Endothelial cell of umbilical vein (primary cell): Measurements from ENCODE around the gene TXNDC17. TPM values are rescaled to one million over a fixed set of nuclear protein-coding genes. Genes with fewer than 3 reads are reported as not detected.

Experiments
- BruUV-seq: library from RNA; stranded (reverse); fragments of 400-500 nt; replicated peaks from 2 replicates; lab custom pipeline; 2021; lab: Mats Ljungman, UMichigan
- CTCF ChIA-PET: fragments of 300-600, 350-600 bp; sonication (Branson Sonifier 250); formaldehyde crosslinking; loops from one replicate; lab custom pipeline; 2021; ENCODE audit warnings: antibody characterized with exemption, inconsistent platforms; lab: Charles Lee
- POLR2A ChIA-PET: fragments of 300-600, 350-600 bp; sonication (Branson Sonifier 250); formaldehyde crosslinking; loops from one replicate; lab custom pipeline; 2021; ENCODE audit warnings: antibody characterized with exemption, inconsistent platforms; lab: Charles Lee
- DNase-seq: peaks from one replicate; pipeline ENCODE4 v3.0.0-alpha.2; 2011; ENCODE audit warnings: low read depth, low spot score
- FAIRE-seq: peaks from 2 replicates; lab custom pipeline; 2011; peaks lifted over from hg19 to GRCh38; lab: Jason Lieb, UNC
- H2AFZ ChIP-seq: 2 replicates; pipeline ENCODE4 v1.6.0; 2012; ENCODE audit warnings: low read depth, low read length, control low read depth, inconsistent platforms
- H3K27ac ChIP-seq: 2 replicates; pipeline ENCODE4 v1.5.1; 2011; ENCODE audit warnings: low read depth, mild to moderate bottlenecking, control low read depth, low read length, moderate library complexity; ENCODE audit not compliant: insufficient read depth
- H3K27me3 ChIP-seq, 2 experiments: 2 replicates each; pipeline versions ENCODE4 v1.6.0 to v1.6.1; 2011; ENCODE audit warnings: low read length in 2 of 2, mixed read lengths in 1 of 2; ENCODE audit not compliant: control insufficient read depth in 2 of 2, insufficient read depth in 2 of 2
- H3K36me3 ChIP-seq, 2 experiments: 2 replicates in 1 of 2; 3 replicates in 1 of 2; pipeline ENCODE4 v1.5.1; 2011; ENCODE audit warnings: low read length in 2 of 2, mild to moderate bottlenecking in 1 of 2, moderate library complexity in 1 of 2; ENCODE audit not compliant: control insufficient read depth in 2 of 2, insufficient read depth in 2 of 2; ENCODE audit errors: extremely low read depth in 1 of 2
- H3K4me1 ChIP-seq: 3 replicates; pipeline ENCODE4 v1.5.1; 2011; ENCODE audit warnings: mild to moderate bottlenecking, low read length; ENCODE audit not compliant: control insufficient read depth, insufficient read depth; ENCODE audit errors: extremely low read depth
- H3K4me2 ChIP-seq: 2 replicates; pipeline ENCODE4 v1.6.1; 2011; ENCODE audit warnings: low read length, control low read depth, mixed read lengths; ENCODE audit not compliant: insufficient read depth
- H3K4me3 ChIP-seq, 3 experiments: fragments of 200-600 bp in 1 of 3; sonication (generic), shearing (Covaris generic) in 1 of 3; replicated peaks in 1 of 3; 2 replicates each; pipeline ENCODE4 v1.5.1; 2011 to 2016; ENCODE audit warnings: control low read depth in 3 of 3, low read length in 3 of 3, mild to moderate bottlenecking in 2 of 3, inconsistent platforms in 1 of 3, low read depth in 1 of 3, moderate library complexity in 1 of 3; ENCODE audit not compliant: insufficient read depth in 1 of 3
- H3K79me2 ChIP-seq: 2 replicates; pipeline ENCODE4 v1.6.0; 2012; ENCODE audit warnings: low read length, inconsistent platforms; ENCODE audit not compliant: control insufficient read depth, insufficient read depth
- H3K9ac ChIP-seq: replicated peaks from 2 replicates; pipeline ENCODE3; 2011; ENCODE audit warnings: low read length, control low read depth; ENCODE audit not compliant: insufficient read depth; ENCODE audit errors: extremely low read depth
- H3K9me1 ChIP-seq: replicated peaks from 3 replicates; pipeline ENCODE4 v1.6.0; 2011; ENCODE audit warnings: mild to moderate bottlenecking, low read length; ENCODE audit not compliant: control insufficient read depth, insufficient read depth; ENCODE audit errors: extremely low read depth
- H3K9me3 ChIP-seq: replicated peaks from 2 replicates; pipeline ENCODE4 v1.5.1; 2012; ENCODE audit warnings: low read length, inconsistent platforms; ENCODE audit not compliant: control insufficient read depth, insufficient read depth
- H4K20me1 ChIP-seq: replicated peaks from 2 replicates; pipeline ENCODE3; 2011; ENCODE audit warnings: mild to moderate bottlenecking, low read length; ENCODE audit not compliant: control insufficient read depth, insufficient read depth; ENCODE audit errors: extremely low read depth
- EZH2 ChIP-seq: IDR thresholded peaks from 2 replicates; pipeline ENCODE4 v1.6.1; 2012; ENCODE audit warnings: borderline replicate concordance, low read depth, mild to moderate bottlenecking, moderate library complexity, low read length, inconsistent platforms; ENCODE audit not compliant: severe bottlenecking
- FOS ChIP-seq: IDR thresholded peaks from 2 replicates; pipeline ENCODE4 v1.6.1; 2011; ENCODE audit warnings: mild to moderate bottlenecking, low read length, moderate library complexity, borderline replicate concordance; ENCODE audit not compliant: insufficient read depth
- JUN ChIP-seq: IDR thresholded peaks from 2 replicates; pipeline ENCODE4 v1.6.1; 2011; ENCODE audit warnings: borderline replicate concordance, low read depth; ENCODE audit not compliant: insufficient read length, insufficient read depth
- POLR2A ChIP-seq: IDR thresholded peaks from 2 replicates; pipeline ENCODE4 v1.6.1; 2012; ENCODE audit warnings: low read depth, mild to moderate bottlenecking, control low read depth, low read length
- dilution Hi-C: fragments of 300-500 bp; cut with MboI; formaldehyde crosslinking; loops from one replicate; pipeline ENCODE4 v1.15.0; 2019; ENCODE audit warnings: low sequenced_read_pairs; ENCODE audit not compliant: extremely low pct_ligation_motif_present
- intact Hi-C: fragments of 100-400 bp; cut with micrococcal nuclease; formaldehyde crosslinking; loops from one replicate; pipeline ENCODE4 v1.10.0; 2022
- polyA plus RNA-seq, 4 experiments: library from polyadenylated mRNA; depleted of rRNA in 3 of 4; stranded (reverse) in 3 of 4; unstranded in 1 of 4; fragments of >200 nt; gene quantifications; 2 replicates each; pipeline versions ENCODE4 v1.2.1 to v1.2.3, GENCODE V29; 2011 to 2012; ENCODE audit warnings: missing spikeins in 1 of 4
- total RNA-seq: library from RNA; stranded (reverse); gene quantifications from 2 replicates; pipeline ENCODE4 v1.2.3, GENCODE V29; 2021
- TF ChIP-seq, protein P1 (sequence below): IDR thresholded peaks from 2 replicates; pipeline ENCODE4 v1.6.1; 2011; ENCODE audit not compliant: insufficient read depth, insufficient read length
- TF ChIP-seq, protein P2 (sequence below), 2 donors: IDR thresholded peaks; 1 replicate in 1 of 2; 2 replicates in 1 of 2; pipeline ENCODE4 v1.5.1; 2011; ENCODE audit warnings: low read length in 2 of 2, mild to moderate bottlenecking in 2 of 2, moderate library complexity in 2 of 2, control low read depth in 1 of 2, inconsistent platforms in 1 of 2, low read depth in 1 of 2; ENCODE audit not compliant: insufficient read depth in 1 of 2; ENCODE audit errors: extremely low read depth in 1 of 2

TXNDC17 gene
- total and polyA plus RNA-seq, 2 donors (not counting 3 experiments of a cell fraction or from before 2014, with no cell fraction given) = 101 to 297 TPM

DNA sequence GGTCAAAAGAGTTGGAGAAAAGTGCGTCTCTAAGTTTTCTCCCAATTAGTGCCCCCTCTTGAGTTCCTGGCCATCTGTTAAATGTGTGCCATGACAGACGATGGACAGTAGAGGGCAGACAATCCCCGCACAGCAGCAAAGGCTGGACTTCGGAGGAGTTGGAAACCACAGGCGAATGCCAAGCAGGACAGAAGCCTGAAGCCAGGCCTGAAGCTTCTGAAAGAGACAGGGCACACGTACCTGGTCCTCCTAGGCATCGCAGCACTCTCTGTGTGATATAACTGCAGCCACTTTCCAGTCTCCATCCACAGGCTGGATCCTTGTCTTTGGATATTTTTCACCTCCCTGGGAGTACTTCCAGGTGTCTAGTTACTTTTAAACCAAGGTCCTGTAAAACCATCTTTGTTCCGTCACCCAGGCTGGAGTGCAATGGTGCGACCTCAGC lies 25.2 kb downstream of the TXNDC17 start:
- TF ChIP-seq POLR2A (no peak), JUN (no peak), FOS (no peak), EZH2 (no peak)
- TF ChIP-seq, protein P1, sequence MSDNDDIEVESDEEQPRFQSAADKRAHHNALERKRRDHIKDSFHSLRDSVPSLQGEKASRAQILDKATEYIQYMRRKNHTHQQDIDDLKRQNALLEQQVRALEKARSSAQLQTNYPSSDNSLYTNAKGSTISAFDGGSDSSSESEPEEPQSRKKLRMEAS = no peak
- TF ChIP-seq, protein P2, sequence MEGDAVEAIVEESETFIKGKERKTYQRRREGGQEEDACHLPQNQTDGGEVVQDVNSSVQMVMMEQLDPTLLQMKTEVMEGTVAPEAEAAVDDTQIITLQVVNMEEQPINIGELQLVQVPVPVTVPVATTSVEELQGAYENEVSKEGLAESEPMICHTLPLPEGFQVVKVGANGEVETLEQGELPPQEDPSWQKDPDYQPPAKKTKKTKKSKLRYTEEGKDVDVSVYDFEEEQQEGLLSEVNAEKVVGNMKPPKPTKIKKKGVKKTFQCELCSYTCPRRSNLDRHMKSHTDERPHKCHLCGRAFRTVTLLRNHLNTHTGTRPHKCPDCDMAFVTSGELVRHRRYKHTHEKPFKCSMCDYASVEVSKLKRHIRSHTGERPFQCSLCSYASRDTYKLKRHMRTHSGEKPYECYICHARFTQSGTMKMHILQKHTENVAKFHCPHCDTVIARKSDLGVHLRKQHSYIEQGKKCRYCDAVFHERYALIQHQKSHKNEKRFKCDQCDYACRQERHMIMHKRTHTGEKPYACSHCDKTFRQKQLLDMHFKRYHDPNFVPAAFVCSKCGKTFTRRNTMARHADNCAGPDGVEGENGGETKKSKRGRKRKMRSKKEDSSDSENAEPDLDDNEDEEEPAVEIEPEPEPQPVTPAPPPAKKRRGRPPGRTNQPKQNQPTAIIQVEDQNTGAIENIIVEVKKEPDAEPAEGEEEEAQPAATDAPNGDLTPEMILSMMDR (IDR thresholded peaks at IDR 0.05; ENCODE audit: extremely low read depth in 1 of 2, insufficient read depth in 1 of 2, low read depth in 1 of 2, low read length in 2 of 2) = peak; percentile 85 to 86
- dilution Hi-C loops = no loop called here

More for the DNA sequence above, 25.2 kb downstream of the TXNDC17 start:
- Histone ChIP-seq H3K9me3 (no peaks in the 10 kb centered on the region), H3K4me2 (no peak overlapping the region), H3K79me2 (no peaks in the 10 kb centered on the region), H3K27me3 (peaks cover 7 to 11% of the 10 kb centered on the region in 2 experiments), H2AFZ (no peak overlapping the region), H3K36me3 (no peaks in the 10 kb centered on the region), H3K9me1 (no peaks in the 10 kb centered on the region), H3K9ac (no peak overlapping the region), H3K27ac (no peak overlapping the region), H3K4me3 (no peak overlapping the region), H4K20me1 (no peaks in the 10 kb centered on the region), H3K4me1 (no peaks in the 10 kb centered on the region)
- DNase-seq = peak; percentile 82
- intact Hi-C loops = loop anchor here (1.0 to 5.0 kb wide), 6 partner anchors 36 to 338 kb away; no protein-coding TSS in a partner anchor
- POLR2A ChIA-PET = no interaction called here
- BruUV-seq = no TSS peak
- CTCF ChIA-PET = interaction anchor here (0.6 to 5.3 kb wide), 28 partner anchors 8 to 511 kb away, joined by 3 to 61 read pairs (median 4); partner anchors contain the start of genes C17orf100, MED31 and SLC13A5
- peak; percentile 89 for FAIRE-seq
